Activated CD4-positive, alpha-beta memory T cell treated with anti-CD3 and anti-CD28 coated beads, Interleukin-2, amount 10 ng/mL, durations not matched to agents 7 days and 5 days (primary cell): ENCODE data around the gene IQSEC1. TPM values are rescaled to one million over a fixed set of nuclear protein-coding genes. Genes with fewer than 3 reads are reported as not detected.
A peak's percentile ranks its signal among the peaks of the same experiment; 100 is the strongest.

Experiments
- CTCF ChIA-PET: fragments of 350-600 bp; sonication (Branson Sonifier 250); formaldehyde crosslinking; loops from one replicate; lab custom pipeline; 2021; ENCODE audit warnings: antibody characterized with exemption, inconsistent platforms; lab: Charles Lee
- POLR2A ChIA-PET: fragments of 350-600 bp; sonication (Branson Sonifier 250); formaldehyde crosslinking; loops from one replicate; lab custom pipeline; 2021; ENCODE audit warnings: antibody characterized with exemption; lab: Charles Lee
- DNase-seq: peaks from one replicate; pipeline ENCODE4 v3.0.0-alpha.2; 2020
- H3K27ac Mint-ChIP-seq: one replicate; pipeline ENCODE4 v1.8.0; 2021; ENCODE audit warnings: mild to moderate bottlenecking, mixed read lengths
- H3K27me3 Mint-ChIP-seq: one replicate; pipeline ENCODE4 v1.8.0; 2021; ENCODE audit warnings: mixed read lengths
- H3K36me3 Mint-ChIP-seq: one replicate; pipeline ENCODE4 v1.8.0; 2021; ENCODE audit warnings: low read depth, mixed read lengths
- H3K4me1 Mint-ChIP-seq: one replicate; pipeline ENCODE4 v1.8.0; 2021; ENCODE audit warnings: mixed read lengths
- H3K4me3 Mint-ChIP-seq: one replicate; pipeline ENCODE4 v1.8.0; 2021; ENCODE audit warnings: mild to moderate bottlenecking, mixed read lengths
- H3K9me3 Mint-ChIP-seq: one replicate; pipeline ENCODE4 v1.8.0; 2021; ENCODE audit warnings: mixed read lengths
- total RNA-seq, 2 experiments: library from RNA; stranded (reverse); gene quantifications; one replicate each; pipeline ENCODE4 v1.2.3, GENCODE V29; 2021

The IQSEC1 gene
- total RNA-seq, 2 experiments from 2014 or later, result 99.8 to 100 TPM

- Mint-ChIP-seq H3K36me3 (no peaks in the 10 kb centered on the region), H3K9me3 (no peaks in the 10 kb centered on the region), H3K27ac (no peak overlapping the region), H3K4me3 (no peak overlapping the region), H3K27me3 (peaks cover 38% of the 10 kb centered on the region), H3K4me1 (peaks cover 13% of the 10 kb centered on the region)
- CTCF ChIA-PET, result interaction anchor here (1.6 kb wide), 1 partner anchor 14 kb away, joined by 4 read pairs; no protein-coding TSS in a partner anchor
- POLR2A ChIA-PET, result interaction anchor here (0.7 to 1.0 kb wide), 2 partner anchors 9 to 14 kb away, joined by 3 read pairs; no protein-coding TSS in a partner anchor
- peak; percentile 25 for DNase-seq
These were observed 5.1 kb upstream of the IQSEC1 start for GRCh38 chr3:13078163-13078905.

- POLR2A ChIA-PET, result interaction anchor here (0.7 to 1.0 kb wide), 2 partner anchors 8 to 13 kb away, joined by 3 read pairs; no protein-coding TSS in a partner anchor
These were observed 4.4 kb upstream of the IQSEC1 start for GRCh38 chr3:13077431-13078162.

GRCh38 chr3:13075986-13076654 lies 2.9 kb upstream of the IQSEC1 start:
- Mint-ChIP-seq H3K4me1 (peaks cover 17% of the 10 kb centered on the region), H3K27me3 (peaks cover 43% of the 10 kb centered on the region), H3K9me3 (no peaks in the 10 kb centered on the region), H3K36me3 (no peaks in the 10 kb centered on the region), H3K4me3 (no peak overlapping the region), H3K27ac (no peak overlapping the region)
- CTCF ChIA-PET, result interaction anchor here (1.5 kb wide), 1 partner anchor 16 kb away, joined by 4 read pairs; no protein-coding TSS in a partner anchor
- POLR2A ChIA-PET, result no interaction called here
- no peak for DNase-seq

More at GRCh38 chr3:13077431-13078162, 4.4 kb upstream of the IQSEC1 start:
- CTCF ChIA-PET, result interaction anchor here (1.6 kb wide), 1 partner anchor 14 kb away, joined by 4 read pairs; no protein-coding TSS in a partner anchor
- H3K27ac Mint-ChIP-seq, result no peak overlapping the region
- H3K4me3 Mint-ChIP-seq, result no peak overlapping the region
- no peaks in the 10 kb centered on the region for H3K36me3 Mint-ChIP-seq
- no peaks in the 10 kb centered on the region for H3K9me3 Mint-ChIP-seq
- H3K4me1 Mint-ChIP-seq, result peaks cover 17% of the 10 kb centered on the region
- peaks cover 41% of the 10 kb centered on the region for H3K27me3 Mint-ChIP-seq
- DNase-seq, result no peak

- no peaks in the 10 kb centered on the region for H3K36me3 Mint-ChIP-seq
- no peak overlapping the region for H3K4me3 Mint-ChIP-seq
- ChIA-PET POLR2A (no interaction called here), CTCF (no interaction called here)
- H3K27me3 Mint-ChIP-seq, result peaks cover 43% of the 10 kb centered on the region
- H3K9me3 Mint-ChIP-seq, result no peaks in the 10 kb centered on the region
- H3K4me1 Mint-ChIP-seq, result peaks cover 24% of the 10 kb centered on the region
- no peak overlapping the region for H3K27ac Mint-ChIP-seq
- DNase-seq, result no peak
These were observed 2.1 kb upstream of the IQSEC1 start for GRCh38 chr3:13075318-13075717.

GRCh38 chr3:13074006-13074375 lies 762 bp upstream of the IQSEC1 start:
- no peak overlapping the region for H3K27ac Mint-ChIP-seq
- CTCF ChIA-PET, result interaction anchor here (1.4 kb wide), 1 partner anchor 18 kb away, joined by 5 read pairs; no protein-coding TSS in a partner anchor
- peaks cover 37% of the 10 kb centered on the region for H3K4me1 Mint-ChIP-seq

GRCh38 chr3:13072600-13073325 lies 466 bp downstream of the IQSEC1 start:
- ChIA-PET POLR2A (interaction anchor here (1.1 to 1.5 kb wide), 2 partner anchors 11 to 63 kb away, joined by 3 to 4 read pairs; no protein-coding TSS in a partner anchor), CTCF (interaction anchor here (0.7 to 1.4 kb wide), 2 partner anchors 19 to 77 kb away, joined by 3 to 5 read pairs; no protein-coding TSS in a partner anchor)
- Mint-ChIP-seq H3K9me3 (no peaks in the 10 kb centered on the region), H3K4me3 (peak overlapping the region; percentile 65), H3K4me1 (peaks cover 42% of the 10 kb centered on the region), H3K27ac (no peak overlapping the region), H3K36me3 (peaks cover 8% of the 10 kb centered on the region), H3K27me3 (peaks cover 40% of the 10 kb centered on the region)
- DNase-seq, result no peak

More at GRCh38 chr3:13074006-13074375, 762 bp upstream of the IQSEC1 start:
- Mint-ChIP-seq H3K4me3 (no peak overlapping the region), H3K27me3 (peaks cover 40% of the 10 kb centered on the region), H3K9me3 (no peaks in the 10 kb centered on the region), H3K36me3 (peaks cover 4% of the 10 kb centered on the region)
- POLR2A ChIA-PET, result interaction anchor here (1.1 to 1.5 kb wide), 3 partner anchors 13 to 64 kb away, joined by 3 to 4 read pairs (median 3); no protein-coding TSS in a partner anchor
- DNase-seq, result no peak

- ChIA-PET POLR2A (interaction anchor here (0.9 to 2.9 kb wide), 2 partner anchors 58 to 407 kb away, joined by 3 to 23 read pairs; no protein-coding TSS in a partner anchor), CTCF (interaction anchor here (0.7 kb wide), 2 partner anchors 24 to 75 kb away, joined by 3 to 9 read pairs; no protein-coding TSS in a partner anchor)
- Mint-ChIP-seq H3K4me3 (no peak overlapping the region), H3K27me3 (peaks cover 38% of the 10 kb centered on the region), H3K4me1 (peaks cover 41% of the 10 kb centered on the region), H3K9me3 (no peaks in the 10 kb centered on the region), H3K36me3 (peaks cover 8% of the 10 kb centered on the region), H3K27ac (no peak overlapping the region)
- DNase-seq, result no peak
These were observed 1.0 kb downstream of the IQSEC1 start for GRCh38 chr3:13072239-13072599.

GRCh38 chr3:13071695-13072094 lies 1.5 kb downstream of the IQSEC1 start:
- Mint-ChIP-seq H3K9me3 (no peaks in the 10 kb centered on the region), H3K4me1 (peaks cover 41% of the 10 kb centered on the region), H3K36me3 (peaks cover 8% of the 10 kb centered on the region), H3K27me3 (peaks cover 36% of the 10 kb centered on the region), H3K27ac (no peak overlapping the region), H3K4me3 (no peak overlapping the region)
- POLR2A ChIA-PET, result interaction anchor here (0.9 to 2.9 kb wide), 2 partner anchors 57 to 408 kb away, joined by 3 to 23 read pairs; no protein-coding TSS in a partner anchor
- no peak for DNase-seq
- CTCF ChIA-PET, result interaction anchor here (0.7 to 1.3 kb wide), 3 partner anchors 9 to 75 kb away, joined by 3 to 9 read pairs (median 4); no protein-coding TSS in a partner anchor

GRCh38 chr3:13070391-13071070 lies 2.7 kb downstream of the IQSEC1 start:
- ChIA-PET POLR2A (interaction anchor here (1.0 to 2.9 kb wide), 4 partner anchors 8 to 60 kb away, joined by 3 to 23 read pairs (median 4); no protein-coding TSS in a partner anchor), CTCF (interaction anchor here (0.9 to 1.3 kb wide), 3 partner anchors 10 to 76 kb away, joined by 3 to 5 read pairs (median 4); no protein-coding TSS in a partner anchor)
- Mint-ChIP-seq H3K9me3 (no peaks in the 10 kb centered on the region), H3K4me3 (no peak overlapping the region), H3K27me3 (peaks cover 26% of the 10 kb centered on the region), H3K27ac (peak overlapping the region; percentile 94), H3K4me1 (peaks cover 44% of the 10 kb centered on the region), H3K36me3 (peaks cover 8% of the 10 kb centered on the region)
- no peak for DNase-seq

GRCh38 chr3:13069495-13069894 lies 3.7 kb downstream of the IQSEC1 start:
- POLR2A ChIA-PET, result interaction anchor here (1.0 to 2.9 kb wide), 4 partner anchors 9 to 59 kb away, joined by 3 to 23 read pairs (median 4); no protein-coding TSS in a partner anchor
- H3K4me3 Mint-ChIP-seq, result peak overlapping the region; percentile 11

More at GRCh38 chr3:13069495-13069894, 3.7 kb downstream of the IQSEC1 start:
- peaks cover 44% of the 10 kb centered on the region for H3K4me1 Mint-ChIP-seq
- peaks cover 8% of the 10 kb centered on the region for H3K36me3 Mint-ChIP-seq
- peak; percentile 83 for DNase-seq
- H3K27ac Mint-ChIP-seq, result peak overlapping the region; percentile 94
- H3K27me3 Mint-ChIP-seq, result peaks cover 15% of the 10 kb centered on the region
- CTCF ChIA-PET, result interaction anchor here (0.9 kb wide), 1 partner anchor 74 kb away, joined by 3 read pairs; no protein-coding TSS in a partner anchor
- no peaks in the 10 kb centered on the region for H3K9me3 Mint-ChIP-seq
